GM18858 (cell line): ENCODE results near the gene TMEM161B.
"Not testable (repeated sequence)": the region's sequence is repeated elsewhere in the genome, so short reads cannot be mapped to it uniquely, and the experiment has no call there.

ENCODE experiments used
- ATAC-seq: cut with Tn5 transposase; IDR thresholded peaks from one replicate; pipeline ENCODE4 v1.9.1; 2021; ENCODE audit not compliant: unreplicated experiment

The TMEM161B gene

GRCh38 chr5:88188458-88189132 is 80.0 kb downstream of the TMEM161B start:
- ATAC-seq, result no peak

GRCh38 chr5:88183255-88183654 is 85.4 kb downstream of the TMEM161B start:
- ATAC-seq, result no peak

GRCh38 chr5:88177486-88177885 is 91.2 kb downstream of the TMEM161B start:
- ATAC-seq, result not testable (repeated sequence)

- no peak for ATAC-seq
Observed at GRCh38 chr5:88172847-88173758, 95.5 kb downstream of the TMEM161B start.

GRCh38 chr5:88159591-88159990 is 109.1 kb downstream of the TMEM161B start:
- ATAC-seq, result no peak

GRCh38 chr5:88158056-88158455 is 110.6 kb downstream of the TMEM161B start:
- ATAC-seq, result no peak

- no peak for ATAC-seq
Observed at GRCh38 chr5:88154891-88155290, 113.8 kb downstream of the TMEM161B start.

- ATAC-seq, result no peak
Observed at GRCh38 chr5:88150747-88151146, 117.9 kb downstream of the TMEM161B start.

- no peak for ATAC-seq
Observed at GRCh38 chr5:88145611-88146467, 122.8 kb downstream of the TMEM161B start.

- ATAC-seq, result no peak
Observed at GRCh38 chr5:88145221-88145610, 123.4 kb downstream of the TMEM161B start.
